ENCODE measurements around the gene MTOR. TPM values are rescaled to one million over a fixed set of nuclear protein-coding genes. Genes with fewer than 3 reads are reported as not detected.
A peak's percentile ranks its signal among the peaks of the same experiment; 100 is the strongest.
"Not testable (repeated sequence)": the region's sequence is repeated elsewhere in the genome, so short reads cannot be mapped to it uniquely, and the experiment has no call there.

Gene MTOR
- polyA plus RNA-seq, 4 donors: 33.8 to 49.1 (median 41.6) TPM

DNA sequence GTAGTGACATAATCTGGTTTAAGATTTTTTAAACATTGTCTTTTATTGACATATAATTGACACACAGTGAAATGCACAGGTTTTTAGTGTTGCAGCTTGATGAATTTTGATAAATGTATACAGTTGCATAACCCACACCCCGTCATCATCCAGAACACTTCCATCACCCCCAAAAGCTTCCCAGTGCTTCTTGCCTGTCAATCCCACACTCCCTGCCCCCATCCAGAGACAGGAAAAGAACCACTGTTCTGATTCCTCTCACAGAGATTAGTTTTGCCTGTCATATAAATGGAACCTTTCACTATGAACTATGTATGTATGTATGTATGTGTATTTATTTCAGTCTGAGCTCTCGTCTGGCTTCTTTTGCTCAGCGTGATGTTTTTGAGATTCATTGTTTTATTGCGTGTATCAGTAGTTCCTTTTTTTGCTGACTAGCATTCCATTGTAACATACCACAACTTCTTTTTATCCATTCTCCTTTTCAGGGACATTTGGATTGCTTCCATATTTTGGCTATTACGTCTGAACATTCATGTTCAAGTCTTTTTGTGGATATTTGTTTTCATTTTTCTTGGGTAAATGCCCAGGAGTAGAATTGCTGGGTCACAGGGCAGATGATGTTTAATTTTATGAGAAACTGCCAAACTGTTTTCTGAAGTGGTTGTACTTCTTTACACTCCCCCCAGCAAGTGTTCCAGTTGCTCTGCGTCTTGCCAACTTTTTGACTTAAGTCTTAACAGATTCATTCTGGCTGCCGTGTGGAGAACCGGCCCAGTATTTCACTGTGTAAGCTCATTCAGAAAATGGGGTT, 19.4 kb upstream of the MTOR start:
- no peak for DNase-seq (ENCODE audit: low read depth in 4 of 4, low spot score in 2 of 4)

DNA sequence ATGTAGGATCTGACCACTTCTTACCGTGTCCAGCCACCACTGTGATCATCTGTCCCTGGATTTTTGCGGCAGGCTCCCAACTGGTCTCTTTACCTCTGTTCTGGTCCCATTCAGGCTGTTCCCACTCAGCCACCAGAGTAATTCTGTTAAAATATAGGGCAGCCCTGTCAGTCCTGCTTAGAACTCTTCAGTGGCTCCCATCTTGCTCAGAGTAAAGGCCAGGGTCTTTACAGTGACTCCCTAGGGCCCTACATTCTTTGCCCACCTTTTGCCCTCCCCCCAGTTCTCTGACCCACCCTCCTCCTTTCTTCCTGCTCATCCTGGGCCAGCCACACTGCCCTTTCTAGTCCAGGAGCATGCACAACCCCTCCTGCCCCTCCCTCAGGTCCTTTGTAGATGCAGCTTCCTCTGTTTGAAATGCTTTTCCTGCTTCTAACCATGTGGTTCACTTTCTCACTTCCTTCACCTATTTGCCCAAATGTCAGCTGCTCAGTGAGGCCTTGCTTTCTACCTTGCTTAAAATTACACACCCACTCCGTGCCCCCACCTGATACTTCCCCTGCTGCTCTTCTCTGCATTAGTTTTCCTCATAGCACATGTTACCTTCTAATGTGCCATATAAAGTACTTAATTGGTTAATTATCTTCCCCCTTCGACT, 18.5 kb upstream of the MTOR start:
- no peak for DNase-seq (ENCODE audit: low read depth in 4 of 4, low spot score in 2 of 4)

DNA sequence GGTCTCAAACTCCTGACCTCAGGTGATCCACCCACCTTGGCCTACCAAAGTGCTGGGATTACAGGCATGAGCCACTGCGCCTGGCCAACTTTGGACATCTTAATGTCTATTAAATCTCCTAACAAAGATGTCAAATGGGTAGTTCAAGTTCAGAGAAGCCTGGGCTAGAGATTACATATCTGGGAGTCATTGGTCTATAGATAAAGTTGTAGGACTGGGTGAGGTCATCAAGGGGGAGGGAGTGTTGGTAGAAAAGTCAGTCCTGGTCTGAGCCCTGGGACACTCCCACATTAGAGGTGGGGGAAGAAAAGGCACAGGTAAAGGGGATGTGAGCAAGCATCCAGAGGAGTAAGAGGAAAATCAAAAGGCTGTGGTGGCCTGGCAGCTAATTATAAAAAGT, 17.3 kb upstream of the MTOR start:
- DNase-seq (ENCODE audit: low read depth in 4 of 4, low spot score in 2 of 4): no peak

DNA sequence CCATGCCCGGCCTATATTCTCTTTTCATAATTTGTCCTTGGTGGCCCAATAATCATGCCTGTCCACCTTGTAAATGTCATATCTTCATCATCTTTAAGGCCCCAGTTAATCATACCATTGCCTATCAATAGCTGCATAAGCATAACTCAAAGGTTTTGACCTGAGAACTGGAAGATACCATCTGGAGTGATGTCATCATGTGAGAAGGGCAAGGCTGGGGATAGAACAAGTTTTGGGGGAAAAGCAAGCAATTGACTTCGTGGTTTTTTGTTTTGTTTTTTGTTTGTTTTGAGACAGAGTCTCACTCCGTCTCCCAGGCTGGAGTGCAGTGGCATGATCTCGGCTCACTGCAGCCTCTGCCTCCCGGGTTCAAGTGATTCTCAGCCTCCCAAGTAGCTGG, 16.8 kb upstream of the MTOR start:
- no peak for DNase-seq (ENCODE audit: low read depth in 4 of 4, low spot score in 2 of 4)

DNA sequence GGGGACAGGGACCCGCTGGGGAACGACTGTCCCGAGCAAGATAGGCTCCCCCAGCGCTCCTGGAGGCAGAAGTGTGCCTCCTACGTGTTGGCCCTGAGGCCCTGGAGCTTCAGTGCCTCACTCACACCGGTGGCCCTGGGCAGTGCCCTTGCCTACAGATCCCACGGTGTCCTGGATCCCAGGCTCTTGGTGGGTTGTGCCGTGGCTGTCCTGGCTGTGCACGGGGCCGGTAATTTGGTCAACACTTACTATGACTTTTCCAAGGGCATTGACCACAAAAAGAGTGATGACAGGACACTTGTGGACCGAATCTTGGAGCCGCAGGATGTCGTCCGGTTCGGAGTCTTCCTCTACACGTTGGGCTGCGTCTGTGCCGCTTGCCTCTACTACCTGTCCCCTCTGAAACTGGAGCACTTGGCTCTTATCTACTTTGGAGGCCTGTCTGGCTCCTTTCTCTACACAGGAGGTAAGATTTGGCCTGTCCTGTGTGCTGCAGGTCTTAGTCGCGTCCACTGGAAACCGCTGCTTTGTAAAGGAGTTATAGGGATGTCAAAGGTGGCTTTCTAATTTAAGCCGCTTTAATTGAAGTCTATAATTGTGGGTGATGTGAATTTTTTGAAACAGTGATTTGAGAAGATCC, 11.4 kb upstream of the MTOR start:
- no peak for DNase-seq (ENCODE audit: low read depth in 4 of 4, low spot score in 2 of 4)

DNA sequence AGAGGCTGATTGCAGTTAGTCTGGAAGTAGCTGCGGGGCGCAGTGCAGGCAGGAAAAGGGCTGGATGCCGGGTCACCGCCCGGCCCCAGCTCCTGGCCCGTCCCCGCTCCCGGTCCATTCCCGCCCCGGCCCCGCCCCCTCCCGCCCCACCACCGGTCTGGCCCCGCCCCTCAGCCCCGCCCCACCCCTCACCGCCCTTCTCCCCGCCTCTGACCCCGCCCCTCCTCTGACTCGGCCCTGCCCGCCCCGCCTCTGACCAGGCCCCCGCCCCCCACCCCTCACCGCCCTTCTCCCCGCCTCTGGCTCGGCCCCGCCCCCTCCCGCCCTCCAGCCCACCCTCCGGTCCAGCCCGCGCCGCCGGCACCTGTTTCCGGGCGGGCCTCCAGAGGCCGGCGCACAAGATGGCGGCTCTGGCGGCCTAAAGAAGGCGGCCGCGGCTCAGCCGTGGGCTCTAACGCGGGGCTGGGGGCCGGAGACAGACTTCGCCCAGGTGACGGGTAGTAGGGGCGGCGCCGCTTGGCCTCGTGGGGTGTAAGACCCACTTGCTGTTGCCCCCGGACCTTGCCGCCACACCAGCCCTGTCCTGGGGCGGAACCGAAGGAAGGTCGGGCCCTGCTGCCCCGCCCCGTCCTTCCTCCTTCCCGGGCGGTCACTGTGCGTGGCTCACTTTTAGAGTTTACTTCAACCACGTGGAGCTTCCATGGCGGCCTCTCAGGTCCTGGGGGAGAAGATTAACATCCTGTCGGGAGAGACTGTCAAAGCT, 10.7 kb upstream of the MTOR start, which contains the start of gene UBIAD1:
UBIAD1 (plus strand) TSS at position 367 of the 763 bp plus-strand sequence; CDS start at position 701, 334 bp downstream.
- DNase-seq (ENCODE audit: low read depth in 4 of 4, low spot score in 2 of 4): peak; percentile 41 to 77 (median 76)

DNA sequence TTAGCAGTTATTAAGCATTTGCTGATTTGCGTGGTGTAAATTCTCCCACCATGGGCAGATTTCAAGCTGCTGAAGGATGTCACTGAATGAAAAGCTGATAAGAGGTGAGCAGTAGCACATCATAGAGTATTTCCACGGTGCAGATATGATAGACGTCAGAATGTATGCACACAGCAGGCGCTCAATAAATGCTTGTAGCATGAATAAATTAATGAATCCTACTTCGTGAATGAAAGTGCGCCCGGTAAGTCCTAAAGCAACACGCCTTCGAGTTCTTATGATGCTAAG, 10.1 kb upstream of the MTOR start:
- DNase-seq (ENCODE audit: low read depth in 4 of 4, low spot score in 2 of 4): no peak

DNA sequence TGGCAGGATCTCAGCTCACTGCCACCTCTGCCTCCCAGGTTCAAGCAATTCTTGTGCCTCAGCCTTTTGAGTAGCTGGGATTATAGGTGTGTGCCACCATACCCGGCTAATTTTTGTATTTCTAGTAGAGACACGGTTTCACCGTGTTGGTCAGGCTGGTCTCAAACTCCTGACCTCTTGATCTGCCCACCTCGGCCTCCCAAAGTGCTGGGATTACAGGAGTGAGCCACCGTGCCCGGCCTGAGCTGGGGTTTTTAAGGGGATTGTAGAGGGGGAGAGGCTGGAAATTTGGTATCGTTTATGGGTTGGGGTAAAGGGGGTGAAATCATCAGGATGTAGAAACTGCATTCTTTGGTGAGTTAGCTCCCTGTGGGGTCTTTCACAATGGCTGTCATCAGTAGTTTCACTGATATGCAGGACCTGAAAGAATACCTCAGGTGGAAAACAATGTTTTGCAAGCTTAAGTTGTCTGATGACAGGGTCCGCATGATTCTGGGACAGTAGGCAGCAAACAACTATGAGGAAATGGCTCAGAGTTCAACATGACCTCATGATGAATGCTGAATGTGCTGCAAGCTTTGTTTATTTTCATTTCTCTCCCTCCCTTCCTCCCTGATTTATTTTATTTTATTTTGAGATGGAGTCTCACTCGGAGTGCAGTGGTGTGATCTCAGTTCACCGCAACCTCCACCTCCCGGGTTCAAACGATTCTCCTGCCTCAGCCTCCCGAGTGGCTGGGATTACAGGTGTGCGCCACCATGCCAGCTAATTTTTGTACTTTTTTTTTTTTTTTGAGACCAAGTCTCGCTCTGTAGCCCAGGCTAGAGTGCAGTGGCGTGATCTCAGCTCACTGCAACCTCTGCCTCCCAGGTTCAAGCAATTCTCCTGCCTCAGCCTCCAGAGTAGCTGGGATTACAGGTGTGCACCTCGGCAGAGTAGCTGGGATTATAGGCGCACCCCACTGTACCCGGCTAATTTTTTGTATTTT, 5.3 kb upstream of the MTOR start:
- DNase-seq (ENCODE audit: low read depth in 4 of 4, low spot score in 2 of 4): not testable (repeated sequence)

DNA sequence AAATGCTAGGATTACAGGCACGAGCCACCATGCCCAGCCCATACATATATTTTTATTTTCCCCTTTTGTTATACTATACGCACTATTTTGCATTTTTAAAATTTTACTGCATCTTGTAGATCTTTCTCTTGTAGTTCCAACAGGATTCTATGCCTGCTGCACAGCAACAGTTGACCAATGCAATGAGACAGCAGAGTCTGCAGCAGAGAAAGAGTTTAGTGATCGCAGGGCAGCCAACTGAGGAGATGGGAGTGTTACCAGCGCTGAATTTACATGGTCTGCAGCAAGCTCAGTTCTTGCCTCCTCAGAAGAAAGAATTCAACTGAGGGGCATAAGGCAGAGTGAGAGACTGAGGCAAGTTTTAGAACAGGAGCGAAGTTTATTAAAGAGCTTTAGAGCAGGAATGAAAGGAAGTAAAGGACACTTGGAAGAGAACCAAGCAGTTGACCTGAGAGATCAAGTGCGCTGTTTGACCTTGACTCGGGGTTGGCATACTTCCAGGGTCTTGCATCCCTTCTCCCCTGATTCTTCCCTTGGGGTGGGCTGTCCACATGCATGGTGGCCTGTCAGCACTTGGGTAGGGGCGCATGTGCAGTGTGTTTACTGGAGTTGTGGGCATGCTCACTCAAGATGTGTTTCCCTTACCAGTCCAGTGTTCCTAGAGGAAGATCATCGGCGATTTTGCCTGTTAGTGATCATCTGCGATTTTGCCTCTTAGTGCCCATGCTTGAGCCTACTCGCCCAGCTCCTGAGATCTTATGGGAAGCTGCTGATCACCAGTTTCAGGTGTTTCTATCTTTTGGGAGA, 4.1 kb upstream of the MTOR start:
- DNase-seq (ENCODE audit: low read depth in 4 of 4, low spot score in 2 of 4): no peak

DNA sequence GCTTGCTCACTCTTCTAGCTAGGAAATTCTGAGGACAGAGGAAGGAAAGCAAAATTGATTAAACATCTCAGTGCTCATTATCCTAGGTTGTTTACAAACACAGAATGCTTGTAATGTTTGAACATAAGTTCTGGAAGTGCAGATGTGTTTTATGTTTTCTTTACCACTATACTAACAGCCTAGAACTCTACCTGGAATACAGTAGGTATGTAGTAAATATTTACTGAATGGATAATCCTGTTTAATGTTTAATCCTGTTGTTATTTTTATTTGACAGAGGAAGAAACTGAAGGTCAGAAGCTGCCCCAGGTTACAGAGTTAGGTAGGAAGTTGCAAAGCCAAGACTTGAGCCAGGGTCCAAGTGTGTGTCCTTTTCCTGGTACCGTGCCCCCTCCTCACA, 6.1 kb downstream of the MTOR start:
- no peak for DNase-seq (ENCODE audit: low read depth in 4 of 4, low spot score in 2 of 4)

DNA sequence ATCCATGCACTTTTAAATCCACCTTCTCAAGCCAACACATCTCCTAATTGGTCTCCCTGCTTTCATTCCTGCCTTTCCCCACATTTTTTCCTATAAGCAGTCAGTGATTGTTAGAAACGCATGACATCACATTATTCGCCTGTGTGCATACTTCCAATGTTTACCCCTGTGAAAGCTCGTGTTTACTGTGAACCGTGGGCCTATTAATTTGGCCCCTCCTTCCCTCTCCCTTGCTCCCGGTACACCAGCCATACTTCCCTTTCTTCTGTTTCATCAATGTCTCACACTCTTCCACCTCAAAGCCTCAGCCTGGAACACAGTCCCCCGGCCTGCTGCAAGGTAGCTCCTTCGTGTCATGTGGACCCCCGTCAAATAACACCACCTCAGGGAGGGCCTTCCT, 9.1 kb downstream of the MTOR start:
- DNase-seq (ENCODE audit: low read depth in 4 of 4, low spot score in 2 of 4): no peak

DNA sequence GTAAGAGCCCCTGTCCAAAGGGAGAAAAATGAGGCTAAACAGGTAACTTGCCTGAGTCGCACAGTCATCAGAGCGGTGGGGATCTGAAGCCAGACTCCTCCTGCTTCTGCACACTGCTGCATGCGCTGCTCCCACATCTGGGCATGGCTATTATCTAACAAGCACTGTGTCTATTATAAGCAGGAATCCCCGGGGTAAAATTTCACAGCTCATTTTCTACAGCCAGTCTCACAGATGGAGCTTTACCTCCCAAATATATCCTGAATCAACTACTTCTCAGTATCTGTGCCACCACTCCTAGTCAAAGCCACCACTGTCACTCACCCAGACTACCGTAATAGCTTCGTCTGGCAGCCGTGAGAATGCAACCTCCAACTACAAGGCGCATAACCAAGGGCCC, 9.8 kb downstream of the MTOR start:
- DNase-seq (ENCODE audit: low read depth in 4 of 4, low spot score in 2 of 4): no peak

DNA sequence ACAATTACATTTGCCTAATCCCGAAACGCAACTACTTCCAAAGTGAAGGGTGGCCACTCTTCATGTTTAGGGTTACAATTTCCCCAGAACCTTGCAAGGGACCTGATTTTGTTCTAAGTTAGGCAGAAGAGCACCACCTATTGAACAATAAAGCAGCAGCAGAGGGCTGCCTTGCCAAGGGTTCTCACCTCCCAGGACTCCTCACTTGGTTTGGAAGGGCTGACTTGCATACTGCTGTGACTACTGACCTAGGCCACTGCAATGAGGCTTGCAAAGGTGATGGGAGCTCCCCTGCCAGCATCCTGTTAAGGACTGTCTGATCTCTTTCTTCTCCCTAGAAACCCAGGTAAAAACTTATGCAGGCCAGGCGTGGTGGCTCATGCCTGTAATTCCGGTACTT, 14.2 kb downstream of the MTOR start:
- DNase-seq (ENCODE audit: low read depth in 4 of 4, low spot score in 2 of 4): no peak

DNA sequence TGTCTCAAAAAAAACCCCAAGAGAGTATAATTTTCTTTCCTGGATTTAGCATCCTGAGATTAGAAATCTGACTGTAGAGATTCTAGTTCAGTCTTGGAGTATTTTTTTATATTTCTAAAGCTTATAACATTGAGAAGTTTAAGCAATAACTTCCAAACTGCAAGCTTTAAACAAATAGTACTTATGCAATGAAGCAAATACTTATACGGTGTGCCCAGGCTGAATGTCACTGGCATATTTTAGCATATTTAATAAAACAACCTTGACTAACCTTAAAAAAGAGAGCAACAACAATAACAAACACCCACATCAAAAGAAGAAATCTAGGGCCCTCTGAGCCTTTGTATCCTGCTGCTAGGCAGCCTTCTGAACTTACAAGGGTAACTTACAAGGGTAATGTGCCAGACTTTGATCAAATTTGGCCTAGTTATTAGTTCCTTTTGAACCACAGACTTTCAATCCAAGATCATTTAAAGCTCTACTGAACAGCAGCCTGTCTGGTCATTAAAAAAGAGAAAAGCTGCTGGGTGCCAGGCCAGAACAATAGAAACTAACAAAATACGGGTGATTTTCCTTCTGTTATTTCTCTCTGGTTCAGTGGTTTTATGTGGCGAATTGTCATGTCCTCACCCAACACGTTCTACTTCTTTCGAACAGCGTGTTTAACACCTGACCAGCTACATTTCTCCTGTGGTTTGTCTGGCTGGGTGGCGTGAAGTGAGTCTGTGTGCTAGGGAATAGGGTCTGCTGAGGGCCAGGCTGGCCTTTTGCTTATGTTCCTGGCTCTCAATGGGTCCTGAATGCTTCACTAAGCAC, 16.2 kb downstream of the MTOR start:
- DNase-seq (ENCODE audit: low read depth in 4 of 4, low spot score in 2 of 4): no peak

DNA sequence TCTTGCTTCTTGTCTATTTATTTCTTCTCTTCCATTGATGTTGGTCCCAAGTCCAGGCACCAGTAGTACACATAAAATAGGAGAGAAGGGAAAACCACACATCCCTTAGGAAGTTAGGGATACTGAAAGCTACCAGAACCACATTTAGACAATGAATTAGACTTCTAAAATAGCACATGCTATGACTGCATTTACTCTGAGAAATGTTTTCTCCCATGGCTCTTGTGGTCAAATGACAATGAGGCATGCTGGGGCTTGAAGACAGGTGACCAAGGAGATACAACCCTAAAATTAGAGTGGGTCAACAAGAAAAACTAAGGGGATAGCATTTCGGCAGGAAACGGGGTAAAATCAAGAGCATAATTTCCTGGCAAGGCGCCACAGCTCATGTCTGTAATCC, 17.1 kb downstream of the MTOR start:
- DNase-seq (ENCODE audit: low read depth in 4 of 4, low spot score in 2 of 4): no peak

DNA sequence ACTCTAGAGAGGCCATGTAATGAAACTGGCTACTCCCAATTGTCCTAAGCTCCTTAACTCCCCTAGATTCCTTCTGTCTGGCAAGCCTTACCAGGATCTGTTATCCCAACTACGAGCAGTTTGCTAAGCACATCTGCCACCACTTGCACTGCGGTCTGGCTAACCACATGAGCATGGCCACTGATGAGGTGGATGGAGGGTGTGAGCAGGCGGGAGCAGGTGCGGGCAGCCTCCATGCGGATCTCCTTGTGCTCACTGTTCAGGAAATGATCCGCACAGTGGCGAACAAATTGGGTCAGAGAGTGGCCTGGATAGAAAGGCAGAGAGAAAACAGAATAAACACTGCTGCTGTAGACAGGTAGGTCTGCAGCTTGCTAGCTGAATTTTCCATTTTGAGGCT, 24.0 kb downstream of the MTOR start:
- DNase-seq (ENCODE audit: low read depth in 4 of 4, low spot score in 2 of 4): no peak

DNA sequence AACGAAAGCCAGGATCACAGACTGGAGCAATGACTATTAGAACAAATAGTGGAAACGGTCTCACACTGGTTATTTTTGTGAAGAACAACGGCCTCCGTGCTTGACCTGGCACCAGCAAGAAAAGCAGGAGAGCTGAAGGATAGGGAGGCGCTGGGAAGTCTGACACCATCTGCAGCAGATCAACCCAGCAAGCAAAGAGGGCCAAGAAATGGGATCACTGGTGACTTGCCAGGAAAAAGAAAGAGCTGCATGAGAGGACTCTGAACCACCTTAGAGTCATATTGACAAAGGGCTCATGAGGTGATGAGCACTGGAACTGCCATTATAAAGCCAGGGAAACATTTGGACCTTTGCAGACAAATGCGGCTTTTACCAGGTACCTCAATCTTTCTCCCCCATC, 25.0 kb downstream of the MTOR start:
- no peak for DNase-seq (ENCODE audit: low read depth in 4 of 4, low spot score in 2 of 4)

DNA sequence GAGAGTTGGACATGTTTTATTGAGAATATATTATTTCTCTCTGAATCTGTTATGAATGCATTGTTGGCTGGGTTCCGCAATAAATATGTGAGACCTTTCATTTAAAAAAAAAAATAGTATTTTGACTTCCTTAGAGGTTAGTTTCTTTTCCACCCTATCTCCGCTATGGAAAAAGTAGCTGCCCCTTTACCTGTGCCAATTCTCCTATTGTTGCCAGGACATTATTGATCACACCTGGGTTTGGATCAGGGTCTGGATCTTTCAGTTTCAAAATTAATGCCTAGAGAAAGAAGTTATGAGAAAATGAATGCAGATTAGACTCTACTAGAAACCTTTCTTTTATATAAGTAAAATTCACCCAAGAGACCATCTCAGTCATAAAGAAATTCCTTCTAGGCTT, 29.1 kb downstream of the MTOR start:
- no peak for DNase-seq (ENCODE audit: low read depth in 4 of 4, low spot score in 2 of 4)

All from left renal cortex interstitium (tissue), 4 donors.